ENCODE measurements around the gene MPV17L2.

- TF ChIP-seq CTCF (IDR thresholded peaks at IDR 0.05) (no peak), POLR2A (IDR thresholded peaks at IDR 0.05) (no peak)
These were observed 33.2 kb upstream of the MPV17L2 start for GRCh38 chr19:18159810-18160209.

Measured in adrenal gland (tissue), 5 donors.